MCF 10A (cell line): Measurements from ENCODE around the gene MAU2. TPM values are rescaled to one million over a fixed set of nuclear protein-coding genes. Genes with fewer than 3 reads are reported as not detected.
"Not testable (repeated sequence)": the region's sequence is repeated elsewhere in the genome, so short reads cannot be mapped to it uniquely, and the experiment has no call there.

Experiments
- BruUV-seq: library from RNA; stranded (reverse); fragments of 400-500 nt; replicated peaks from 2 replicates; lab custom pipeline; 2021; lab: Mats Ljungman, UMichigan
- CTCF ChIA-PET: fragments of 300-600 bp; sonication (Branson Sonifier 250); formaldehyde crosslinking; extraction: SDS; loops from one replicate; lab custom pipeline; 2021; ENCODE audit warnings: antibody characterized with exemption, inconsistent platforms; lab: Yijun Ruan, JAX
- POLR2A ChIA-PET: fragments of 300-600, 350-650 bp; sonication (Branson Sonifier 250); formaldehyde crosslinking; extraction: SDS; loops from one replicate; lab custom pipeline; 2020; ENCODE audit warnings: antibody characterized with exemption, inconsistent platforms; lab: Yijun Ruan, JAX
- DNase-seq: peaks from one replicate; pipeline ENCODE4 v3.0.0-alpha.2; 2018; ENCODE audit not compliant: unreplicated experiment
- H3K27ac Mint-ChIP-seq: one replicate; pipeline ENCODE4 v1.8.0; 2022; ENCODE audit warnings: mild to moderate bottlenecking, low read depth, mixed read lengths; ENCODE audit not compliant: unreplicated experiment
- H3K27me3 Mint-ChIP-seq: one replicate; pipeline ENCODE4 v1.8.0; 2022; ENCODE audit warnings: mixed read lengths; ENCODE audit not compliant: insufficient read depth, unreplicated experiment
- H3K36me3 Mint-ChIP-seq: one replicate; pipeline ENCODE4 v1.8.0; 2022; ENCODE audit warnings: mild to moderate bottlenecking, moderate library complexity, mixed read lengths; ENCODE audit not compliant: insufficient read depth, unreplicated experiment
- H3K4me1 Mint-ChIP-seq: one replicate; pipeline ENCODE4 v1.8.0; 2022; ENCODE audit warnings: mixed read lengths; ENCODE audit not compliant: insufficient read depth, unreplicated experiment
- H3K4me3 Mint-ChIP-seq: one replicate; pipeline ENCODE4 v1.8.0; 2022; ENCODE audit warnings: mild to moderate bottlenecking, moderate library complexity, mixed read lengths; ENCODE audit not compliant: unreplicated experiment
- H3K9me3 Mint-ChIP-seq: one replicate; pipeline ENCODE4 v1.8.0; 2022; ENCODE audit warnings: mixed read lengths; ENCODE audit not compliant: unreplicated experiment
- CTCF ChIP-seq: fragments of 200-600 bp; IDR thresholded peaks from one replicate; pipeline ENCODE4 v1.8.0; 2022; ENCODE audit warnings: antibody characterized with exemption, mild to moderate bottlenecking; ENCODE audit not compliant: unreplicated experiment
- intact Hi-C: fragments of 100-400 bp; cut with micrococcal nuclease; formaldehyde crosslinking; loops from 2 replicates; pipeline ENCODE4 v1.14.1; 2022
- total RNA-seq: library from RNA; stranded (reverse); gene quantifications from 2 replicates; pipeline ENCODE4 v1.2.3, GENCODE V29; 2022

MAU2 gene
- total RNA-seq, 1 experiment from 2014 or later: 50.1 TPM

- intact Hi-C loops: no loop called here
- Mint-ChIP-seq H3K4me1 (peaks cover 13% of the 10 kb centered on the region), H3K9me3 (no peaks in the 10 kb centered on the region), H3K27ac (no peak overlapping the region), H3K4me3 (no peak overlapping the region), H3K27me3 (no peaks in the 10 kb centered on the region), H3K36me3 (no peaks in the 10 kb centered on the region)
- no TSS peak for BruUV-seq
- no peak for TF ChIP-seq CTCF
- POLR2A ChIA-PET: interaction anchor here (0.7 to 1.8 kb wide), 2 partner anchors 25 to 122 kb away, joined by 3 to 6 read pairs; no protein-coding TSS in a partner anchor
- no peak for DNase-seq
- CTCF ChIA-PET: interaction anchor here (0.6 to 11.3 kb wide), 8 partner anchors 11 to 696 kb away, joined by 3 to 176 read pairs (median 9); partner anchors contain the start of gene GATAD2A
Measured at GRCh38 chr19:19368087-19368486, 47.5 kb downstream of the MAU2 start.

GRCh38 chr19:19371059-19371458 lies 50.4 kb downstream of the MAU2 start:
- no peaks in the 10 kb centered on the region for H3K36me3 Mint-ChIP-seq
- TF ChIP-seq CTCF: no peak
- DNase-seq: no peak
- no peak overlapping the region for H3K4me3 Mint-ChIP-seq
- intact Hi-C loops: no loop called here
- CTCF ChIA-PET: interaction anchor here (0.6 to 11.3 kb wide), 7 partner anchors 28 to 190 kb away, joined by 3 to 176 read pairs (median 4); no protein-coding TSS in a partner anchor
- POLR2A ChIA-PET: no interaction called here
- H3K27ac Mint-ChIP-seq: no peak overlapping the region
- BruUV-seq: no TSS peak
- no peaks in the 10 kb centered on the region for H3K9me3 Mint-ChIP-seq
- H3K4me1 Mint-ChIP-seq: peaks cover 6% of the 10 kb centered on the region
- no peaks in the 10 kb centered on the region for H3K27me3 Mint-ChIP-seq

GRCh38 chr19:19372656-19373416 lies 52.2 kb downstream of the MAU2 start:
- CTCF ChIA-PET: interaction anchor here (0.8 to 3.6 kb wide), 3 partner anchors 8 to 118 kb away, joined by 3 to 24 read pairs (median 4); no protein-coding TSS in a partner anchor
- no TSS peak for BruUV-seq
- intact Hi-C loops: no loop called here
- Mint-ChIP-seq H3K9me3 (no peaks in the 10 kb centered on the region), H3K4me3 (no peak overlapping the region), H3K4me1 (peaks cover 4% of the 10 kb centered on the region), H3K27ac (peak overlapping the region; percentile 51), H3K36me3 (no peaks in the 10 kb centered on the region), H3K27me3 (no peaks in the 10 kb centered on the region)
- peak; percentile 56 for DNase-seq
- POLR2A ChIA-PET: interaction anchor here (0.6 to 1.7 kb wide), 4 partner anchors 8 to 43 kb away, joined by 3 to 5 read pairs (median 3); partner anchors contain the start of gene GATAD2A
- TF ChIP-seq CTCF: no peak

- CTCF ChIA-PET: interaction anchor here (0.6 to 4.3 kb wide), 4 partner anchors 12 to 111 kb away, joined by 3 to 30 read pairs (median 16); no protein-coding TSS in a partner anchor
- TF ChIP-seq CTCF: no peak
- no peaks in the 10 kb centered on the region for H3K27me3 Mint-ChIP-seq
- H3K4me1 Mint-ChIP-seq: peaks cover 8% of the 10 kb centered on the region
- POLR2A ChIA-PET: interaction anchor here (0.6 to 1.3 kb wide), 3 partner anchors 26 to 1717 kb away, joined by 3 read pairs; partner anchors contain the start of gene GATAD2A
- intact Hi-C loops: no loop called here
- no peak overlapping the region for H3K27ac Mint-ChIP-seq
- BruUV-seq: no TSS peak
- H3K9me3 Mint-ChIP-seq: no peaks in the 10 kb centered on the region
- no peak for DNase-seq
- peaks cover 5% of the 10 kb centered on the region for H3K36me3 Mint-ChIP-seq
- H3K4me3 Mint-ChIP-seq: no peak overlapping the region
Measured at GRCh38 chr19:19379527-19379926, 58.9 kb downstream of the MAU2 start.

GRCh38 chr19:19380316-19380715 lies 59.7 kb downstream of the MAU2 start:
- H3K36me3 Mint-ChIP-seq, H3K27me3 Mint-ChIP-seq, BruUV-seq, H3K4me1 Mint-ChIP-seq, intact Hi-C loops, DNase-seq, POLR2A ChIA-PET, H3K4me3 Mint-ChIP-seq, H3K27ac Mint-ChIP-seq, H3K9me3 Mint-ChIP-seq: not testable (repeated sequence)
- CTCF ChIA-PET: interaction anchor here (0.6 to 4.3 kb wide), 4 partner anchors 13 to 110 kb away, joined by 3 to 30 read pairs (median 16); no protein-coding TSS in a partner anchor
